Measurements from ENCODE around the gene SUSD1. TPM values are rescaled to one million over a fixed set of nuclear protein-coding genes. Genes with fewer than 3 reads are reported as not detected.

SUSD1 gene
- total and polyA plus RNA-seq, 4 donors: 1.2 to 19.0 (median 3.2) TPM

DNA sequence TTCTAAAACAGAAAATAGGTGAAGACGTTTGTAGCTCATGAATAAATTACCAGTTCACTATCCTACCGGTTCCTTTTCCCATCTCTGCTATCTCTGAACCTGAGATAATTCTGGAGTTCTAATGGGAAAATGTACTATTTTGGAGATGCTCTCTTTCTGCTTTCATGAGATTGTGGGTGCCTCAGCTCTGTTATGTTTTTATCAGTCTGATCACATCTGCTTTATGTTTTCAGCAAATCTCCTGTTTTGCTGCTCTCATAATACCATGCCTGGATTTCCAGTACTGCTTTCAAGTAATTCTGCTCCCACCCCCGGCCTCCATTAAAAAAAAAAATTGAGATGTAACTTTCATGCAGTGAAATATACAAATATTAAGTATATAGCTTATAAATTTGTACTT lies 9.1 kb upstream of the SUSD1 start:
- no peak overlapping the region for H3K27ac ChIP-seq (ENCODE audit: low read depth in 1 of 2, low read length in 2 of 2)
- DNase-seq (ENCODE audit: low spot score): no peak
- H3K27me3 ChIP-seq (ENCODE audit: control insufficient read depth in 4 of 4, insufficient read depth in 4 of 4, low read length in 3 of 4): no peaks in the 10 kb centered on the region
- no peaks in the 10 kb centered on the region for H3K9me3 ChIP-seq (ENCODE audit: control insufficient read depth in 4 of 4, low read length in 3 of 4)
- H3K9ac ChIP-seq (ENCODE audit: low read depth in 1 of 2, low read length in 2 of 2): no peak overlapping the region
- WGBS: 88% methylated on average over 3 of the region's 3 CpGs
- no peak overlapping the region for H3K4me3 ChIP-seq (ENCODE audit: low read depth in 1 of 3, low read length in 3 of 3)
- H3K36me3 ChIP-seq (ENCODE audit: control insufficient read depth in 4 of 4, insufficient read depth in 3 of 4, low read depth in 1 of 4, low read length in 3 of 4): no peaks in the 10 kb centered on the region
- H3K4me1 ChIP-seq (ENCODE audit: control insufficient read depth in 4 of 4, insufficient read depth in 4 of 4, low read length in 3 of 4): peaks cover 0 to 2% (median 0%) of the 10 kb centered on the region in 4 donors
- TF ChIP-seq, protein P1, sequence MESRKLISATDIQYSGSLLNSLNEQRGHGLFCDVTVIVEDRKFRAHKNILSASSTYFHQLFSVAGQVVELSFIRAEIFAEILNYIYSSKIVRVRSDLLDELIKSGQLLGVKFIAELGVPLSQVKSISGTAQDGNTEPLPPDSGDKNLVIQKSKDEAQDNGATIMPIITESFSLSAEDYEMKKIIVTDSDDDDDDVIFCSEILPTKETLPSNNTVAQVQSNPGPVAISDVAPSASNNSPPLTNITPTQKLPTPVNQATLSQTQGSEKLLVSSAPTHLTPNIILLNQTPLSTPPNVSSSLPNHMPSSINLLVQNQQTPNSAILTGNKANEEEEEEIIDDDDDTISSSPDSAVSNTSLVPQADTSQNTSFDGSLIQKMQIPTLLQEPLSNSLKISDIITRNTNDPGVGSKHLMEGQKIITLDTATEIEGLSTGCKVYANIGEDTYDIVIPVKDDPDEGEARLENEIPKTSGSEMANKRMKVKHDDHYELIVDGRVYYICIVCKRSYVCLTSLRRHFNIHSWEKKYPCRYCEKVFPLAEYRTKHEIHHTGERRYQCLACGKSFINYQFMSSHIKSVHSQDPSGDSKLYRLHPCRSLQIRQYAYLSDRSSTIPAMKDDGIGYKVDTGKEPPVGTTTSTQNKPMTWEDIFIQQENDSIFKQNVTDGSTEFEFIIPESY (IDR thresholded peaks at IDR 0.05): no peak
- no peak for TF ChIP-seq GABPA (IDR thresholded peaks at IDR 0.05 in 1 of 2, conservative IDR thresholded peaks at IDR 0.05 in 1 of 2)
- TF ChIP-seq JUND (IDR thresholded peaks at IDR 0.05): no peak
- TF ChIP-seq ATF3 (IDR thresholded peaks at IDR 0.05): no peak
- no peak for TF ChIP-seq YY1 (IDR thresholded peaks at IDR 0.05)
- no peak for TF ChIP-seq RXRA (IDR thresholded peaks at IDR 0.05)
- TF ChIP-seq TAF1 (conservative IDR thresholded peaks at IDR 0.05): no peak
- no peak for TF ChIP-seq FOXA2 (IDR thresholded peaks at IDR 0.05)
- TF ChIP-seq, protein P2, sequence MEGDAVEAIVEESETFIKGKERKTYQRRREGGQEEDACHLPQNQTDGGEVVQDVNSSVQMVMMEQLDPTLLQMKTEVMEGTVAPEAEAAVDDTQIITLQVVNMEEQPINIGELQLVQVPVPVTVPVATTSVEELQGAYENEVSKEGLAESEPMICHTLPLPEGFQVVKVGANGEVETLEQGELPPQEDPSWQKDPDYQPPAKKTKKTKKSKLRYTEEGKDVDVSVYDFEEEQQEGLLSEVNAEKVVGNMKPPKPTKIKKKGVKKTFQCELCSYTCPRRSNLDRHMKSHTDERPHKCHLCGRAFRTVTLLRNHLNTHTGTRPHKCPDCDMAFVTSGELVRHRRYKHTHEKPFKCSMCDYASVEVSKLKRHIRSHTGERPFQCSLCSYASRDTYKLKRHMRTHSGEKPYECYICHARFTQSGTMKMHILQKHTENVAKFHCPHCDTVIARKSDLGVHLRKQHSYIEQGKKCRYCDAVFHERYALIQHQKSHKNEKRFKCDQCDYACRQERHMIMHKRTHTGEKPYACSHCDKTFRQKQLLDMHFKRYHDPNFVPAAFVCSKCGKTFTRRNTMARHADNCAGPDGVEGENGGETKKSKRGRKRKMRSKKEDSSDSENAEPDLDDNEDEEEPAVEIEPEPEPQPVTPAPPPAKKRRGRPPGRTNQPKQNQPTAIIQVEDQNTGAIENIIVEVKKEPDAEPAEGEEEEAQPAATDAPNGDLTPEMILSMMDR (IDR thresholded peaks at IDR 0.05; ENCODE audit: low read depth, low read length, missing input control): no peak
- TF ChIP-seq NR2F2 (IDR thresholded peaks at IDR 0.05): no peak
- TF ChIP-seq MAX (IDR thresholded peaks at IDR 0.05): no peak
- TF ChIP-seq REST (IDR thresholded peaks at IDR 0.05): no peak
- no peak for TF ChIP-seq RAD21 (IDR thresholded peaks at IDR 0.05)
- TF ChIP-seq SP1 (IDR thresholded peaks at IDR 0.05): no peak
- no peak for TF ChIP-seq HNF4G (IDR thresholded peaks at IDR 0.05)
- no peak for TF ChIP-seq EGR1 (IDR thresholded peaks at IDR 0.05; ENCODE audit: low read depth in 2 of 2)
- TF ChIP-seq HNF4A (conservative IDR thresholded peaks at IDR 0.05): no peak

Data from liver (tissue), 9 donors.